Mesenchymal stem cell (in vitro differentiated cells and primary cell): Measurements from ENCODE around the gene TRIO.

Experiments used
- DNase-seq: peaks from one replicate; pipeline ENCODE4 v3.0.0-alpha.2; 2013
- H2AFZ ChIP-seq: one replicate; pipeline ENCODE4 v1.6.1; 2013; ENCODE audit warnings: low read depth, mild to moderate bottlenecking, control low read depth, inconsistent platforms, low read length, moderate library complexity
- H2AK5ac ChIP-seq: 2 replicates; pipeline ENCODE4 v1.6.1; 2013; ENCODE audit warnings: low read length, moderate library complexity, mild to moderate bottlenecking, inconsistent platforms; ENCODE audit not compliant: severe bottlenecking
- H2BK120ac ChIP-seq: one replicate; pipeline ENCODE4 v1.6.1; 2013; ENCODE audit warnings: low read depth, mild to moderate bottlenecking, inconsistent platforms, low read length, moderate library complexity
- H2BK12ac ChIP-seq, 2 experiments: one replicate each; pipeline ENCODE4 v1.6.1; 2013; ENCODE audit warnings: inconsistent platforms in 2 of 2, low read length in 2 of 2, mild to moderate bottlenecking in 2 of 2, moderate library complexity in 2 of 2, control low read depth in 1 of 2
- H2BK15ac ChIP-seq: one replicate; pipeline ENCODE4 v1.6.1; 2013; ENCODE audit warnings: mild to moderate bottlenecking, low read depth, inconsistent platforms; ENCODE audit not compliant: poor library complexity, severe bottlenecking
- H2BK5ac ChIP-seq: 2 replicates; pipeline ENCODE4 v1.6.1; 2013; ENCODE audit warnings: low read depth, mild to moderate bottlenecking, low read length, control low read depth, inconsistent platforms; ENCODE audit not compliant: poor library complexity, severe bottlenecking
- H3K14ac ChIP-seq, 2 experiments: one replicate each; pipeline ENCODE4 v1.6.1; 2013; ENCODE audit warnings: inconsistent platforms in 2 of 2, low read length in 2 of 2, control low read depth in 1 of 2, mild to moderate bottlenecking in 1 of 2, moderate library complexity in 1 of 2
- H3K18ac ChIP-seq, 2 experiments: one replicate each; pipeline ENCODE4 v1.6.1; 2013; ENCODE audit warnings: inconsistent platforms in 2 of 2, low read length in 2 of 2, control low read depth in 1 of 2, low read depth in 1 of 2, mild to moderate bottlenecking in 1 of 2
- H3K23ac ChIP-seq, 2 experiments: one replicate each; pipeline ENCODE4 v1.6.1; 2013; ENCODE audit warnings: inconsistent platforms in 2 of 2, low read length in 2 of 2, mild to moderate bottlenecking in 2 of 2, moderate library complexity in 2 of 2, control low read depth in 1 of 2
- H3K27ac ChIP-seq: 2 replicates; pipeline ENCODE4 v1.5.1; 2013; ENCODE audit warnings: mild to moderate bottlenecking, moderate library complexity, low read length, control low read depth, inconsistent platforms; ENCODE audit not compliant: poor library complexity, severe bottlenecking
- H3K27me3 ChIP-seq, 2 experiments: 2 replicates each; pipeline versions ENCODE4 v1.6.1 to v1.7.0; 2013; ENCODE audit warnings: low read length in 2 of 2, mild to moderate bottlenecking in 2 of 2, moderate library complexity in 2 of 2, control low read depth in 1 of 2, inconsistent platforms in 1 of 2; ENCODE audit not compliant: control insufficient read depth in 1 of 2, insufficient read depth in 1 of 2
- H3K36me3 ChIP-seq, 2 experiments: 2 replicates each; pipeline versions ENCODE4 v1.6.1 to v1.7.0; 2013; ENCODE audit warnings: low read length in 2 of 2, control low read depth in 1 of 2, inconsistent platforms in 1 of 2, low read depth in 1 of 2, mild to moderate bottlenecking in 1 of 2; ENCODE audit not compliant: insufficient read depth in 2 of 2, control insufficient read depth in 1 of 2
- H3K4ac ChIP-seq, 2 experiments: one replicate each; pipeline ENCODE4 v1.6.1; 2013; ENCODE audit warnings: inconsistent platforms in 2 of 2, low read length in 2 of 2, mild to moderate bottlenecking in 2 of 2, moderate library complexity in 2 of 2, control low read depth in 1 of 2, low read depth in 1 of 2
- H3K4me1 ChIP-seq: 2 replicates; pipeline ENCODE4 v1.6.1; 2013; ENCODE audit warnings: low read depth, low read length, control low read depth; ENCODE audit not compliant: control insufficient read depth, insufficient read depth
- H3K4me2 ChIP-seq: 2 replicates; pipeline ENCODE4 v1.6.1; 2013; ENCODE audit warnings: low read length, mild to moderate bottlenecking, inconsistent platforms; ENCODE audit not compliant: poor library complexity, severe bottlenecking
- H3K4me3 ChIP-seq, 2 experiments: 2 replicates each; pipeline versions ENCODE4 v1.5.1 to v1.7.0; 2013; ENCODE audit warnings: low read length in 2 of 2, mild to moderate bottlenecking in 2 of 2, control low read depth in 1 of 2, low read depth in 1 of 2; ENCODE audit not compliant: insufficient read depth in 1 of 2
- H3K79me1 ChIP-seq: replicated peaks from 2 replicates; pipeline ENCODE4 v1.6.1; 2013; ENCODE audit warnings: mild to moderate bottlenecking, control low read depth, low read length, inconsistent platforms; ENCODE audit not compliant: poor library complexity, severe bottlenecking
- H3K9ac ChIP-seq: 2 replicates; pipeline ENCODE4 v1.7.0; 2013; ENCODE audit warnings: mild to moderate bottlenecking, low read length, moderate library complexity
- H3K9me3 ChIP-seq: 2 replicates; pipeline ENCODE4 v1.7.0; 2013; ENCODE audit warnings: mild to moderate bottlenecking, low read length; ENCODE audit not compliant: control insufficient read depth
- H4K8ac ChIP-seq: one replicate; pipeline ENCODE4 v1.6.1; 2013; ENCODE audit warnings: inconsistent platforms, mild to moderate bottlenecking, low read length, moderate library complexity
- H4K91ac ChIP-seq: one replicate; pipeline ENCODE4 v1.6.1; 2013; ENCODE audit warnings: mild to moderate bottlenecking, low read length, inconsistent platforms
- WGBS: methylation state at CpG from one replicate; pipeline ENCODE4 v1.1.7; 2013; ENCODE audit warnings: mixed read lengths; 5-methylcytosine and 5-hydroxymethylcytosine counted together

TRIO gene

GRCh38 chr5:14483504-14484157, 340.5 kb downstream of the TRIO start:
- no peak overlapping the region for H2AFZ ChIP-seq
- H3K4ac ChIP-seq, result no peak overlapping the region
- H3K18ac ChIP-seq, result no peak overlapping the region
- H2BK12ac ChIP-seq, result peak overlapping the region in 1 of 2 experiments; percentile 10
- H2AK5ac ChIP-seq, result no peak overlapping the region
- no peak overlapping the region for H4K91ac ChIP-seq
- no peaks in the 10 kb centered on the region for H3K9me3 ChIP-seq
- no peak overlapping the region for H2BK120ac ChIP-seq
- no peaks in the 10 kb centered on the region for H3K4me1 ChIP-seq
- peaks cover 18% of the 10 kb centered on the region for H3K79me1 ChIP-seq
- H4K8ac ChIP-seq, result no peak overlapping the region
- no peaks in the 10 kb centered on the region for H3K27me3 ChIP-seq
- H3K27ac ChIP-seq, result no peak overlapping the region
- H3K36me3 ChIP-seq, result peaks cover 64 to 93% of the 10 kb centered on the region in 2 experiments
- H3K4me2 ChIP-seq, result no peak overlapping the region
- no peak overlapping the region for H2BK5ac ChIP-seq
- no peak overlapping the region for H3K23ac ChIP-seq
- over 99% methylated on average over 16 of the region's 16 CpGs for WGBS
- no peak for DNase-seq
- no peak overlapping the region for H2BK15ac ChIP-seq
- no peak overlapping the region for H3K9ac ChIP-seq
- no peak overlapping the region for H3K14ac ChIP-seq
- H3K4me3 ChIP-seq, result no peak overlapping the region

- H3K14ac ChIP-seq, result no peak overlapping the region
- H3K9ac ChIP-seq, result no peak overlapping the region
- H2BK15ac ChIP-seq, result no peak overlapping the region
- H3K9me3 ChIP-seq, result no peaks in the 10 kb centered on the region
- H3K36me3 ChIP-seq, result peaks cover 76 to 93% of the 10 kb centered on the region in 2 experiments
- H3K4me1 ChIP-seq, result peaks cover 3% of the 10 kb centered on the region
- WGBS, result 97% methylated on average over 5 of the region's 5 CpGs
- H3K79me1 ChIP-seq, result peaks cover 26% of the 10 kb centered on the region
- no peaks in the 10 kb centered on the region for H3K27me3 ChIP-seq
- no peak overlapping the region for H4K8ac ChIP-seq
- H2BK120ac ChIP-seq, result no peak overlapping the region
- H3K4me3 ChIP-seq, result no peak overlapping the region
- H3K27ac ChIP-seq, result no peak overlapping the region
- H3K23ac ChIP-seq, result no peak overlapping the region
- H2BK5ac ChIP-seq, result no peak overlapping the region
- no peak overlapping the region for H2AFZ ChIP-seq
- DNase-seq, result no peak
- no peak overlapping the region for H4K91ac ChIP-seq
- no peak overlapping the region for H3K4me2 ChIP-seq
- no peak overlapping the region for H3K18ac ChIP-seq
- H2AK5ac ChIP-seq, result no peak overlapping the region
- no peak overlapping the region for H3K4ac ChIP-seq
- H2BK12ac ChIP-seq, result no peak overlapping the region
Measured at GRCh38 chr5:14486486-14486885, 343.3 kb downstream of the TRIO start.

DNA sequence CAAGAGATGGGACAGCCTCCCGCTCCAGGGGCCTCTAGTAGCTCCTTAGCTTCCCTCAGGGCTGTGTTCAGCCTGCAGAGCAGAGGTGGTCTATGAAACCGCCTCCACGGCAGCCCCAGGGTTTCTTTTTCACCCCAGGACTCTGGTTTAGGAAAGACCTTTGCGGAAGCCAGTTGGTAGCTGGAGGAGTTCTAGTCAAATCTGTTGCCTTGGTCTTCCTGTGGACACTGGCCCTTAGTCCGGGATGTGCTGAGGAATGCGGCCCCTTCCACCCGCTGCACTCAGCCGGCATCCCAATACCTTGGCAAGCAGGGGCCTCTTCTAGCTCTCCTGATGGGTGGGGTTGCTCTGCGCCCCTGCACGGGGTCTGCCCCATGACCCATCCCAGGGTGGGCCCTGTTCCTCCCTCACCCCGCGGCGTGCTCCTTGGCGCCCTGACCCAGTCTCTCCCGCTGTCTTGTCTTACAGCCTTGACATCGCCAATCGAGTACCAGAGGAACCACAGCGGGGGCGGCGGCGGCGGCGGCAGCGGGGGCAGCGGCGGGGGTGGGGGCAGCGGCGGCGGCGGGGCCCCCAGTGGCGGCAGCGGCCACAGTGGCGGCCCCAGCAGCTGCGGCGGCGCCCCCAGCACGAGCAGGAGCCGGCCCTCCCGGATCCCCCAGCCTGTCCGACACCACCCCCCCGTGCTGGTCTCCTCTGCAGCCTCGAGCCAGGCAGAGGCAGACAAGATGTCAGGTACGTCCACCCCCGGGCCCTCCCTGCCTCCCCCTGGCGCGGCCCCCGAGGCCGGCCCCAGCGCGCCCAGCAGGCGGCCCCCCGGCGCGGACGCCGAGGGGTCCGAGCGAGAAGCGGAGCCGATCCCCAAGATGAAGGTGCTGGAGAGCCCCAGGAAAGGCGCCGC, 344.1 kb downstream of the TRIO start:
- no peak overlapping the region for H3K4ac ChIP-seq
- H3K14ac ChIP-seq, result no peak overlapping the region
- no peak overlapping the region for H2AFZ ChIP-seq
- peaks cover 3% of the 10 kb centered on the region for H3K4me1 ChIP-seq
- no peak overlapping the region for H2BK12ac ChIP-seq
- no peak overlapping the region for H3K4me2 ChIP-seq
- no peak overlapping the region for H3K23ac ChIP-seq
- no peak overlapping the region for H2BK5ac ChIP-seq
- H2BK120ac ChIP-seq, result no peak overlapping the region
- no peak overlapping the region for H2AK5ac ChIP-seq
- peaks cover 78 to 93% of the 10 kb centered on the region in 2 experiments for H3K36me3 ChIP-seq
- no peak overlapping the region for H3K4me3 ChIP-seq
- no peaks in the 10 kb centered on the region for H3K9me3 ChIP-seq
- H4K8ac ChIP-seq, result no peak overlapping the region
- H3K27me3 ChIP-seq, result no peaks in the 10 kb centered on the region
- no peak overlapping the region for H3K9ac ChIP-seq
- H2BK15ac ChIP-seq, result no peak overlapping the region
- H4K91ac ChIP-seq, result no peak overlapping the region
- no peak overlapping the region for H3K18ac ChIP-seq
- peaks cover 27% of the 10 kb centered on the region for H3K79me1 ChIP-seq
- DNase-seq, result no peak
- 98% methylated on average over 45 of the region's 62 CpGs for WGBS
- no peak overlapping the region for H3K27ac ChIP-seq

- Histone ChIP-seq H3K4me2 (no peak overlapping the region), H3K9ac (no peak overlapping the region), H3K4me3 (no peak overlapping the region), H3K18ac (no peak overlapping the region), H3K14ac (no peak overlapping the region), H2AK5ac (no peak overlapping the region), H3K27ac (no peak overlapping the region), H3K4me1 (peaks cover 3% of the 10 kb centered on the region), H2BK15ac (no peak overlapping the region), H3K36me3 (peaks cover 80 to 93% of the 10 kb centered on the region in 2 experiments), H2BK120ac (no peak overlapping the region), H4K91ac (no peak overlapping the region), H2BK5ac (no peak overlapping the region), H4K8ac (no peak overlapping the region), H2BK12ac (no peak overlapping the region), H3K79me1 (peaks cover 32% of the 10 kb centered on the region), H3K4ac (no peak overlapping the region), H2AFZ (no peak overlapping the region), H3K23ac (no peak overlapping the region), H3K9me3 (no peaks in the 10 kb centered on the region), H3K27me3 (no peaks in the 10 kb centered on the region)
- DNase-seq, result no peak
- 96% methylated on average over 60 of the region's 60 CpGs for WGBS
Measured at GRCh38 chr5:14487897-14488570, 344.9 kb downstream of the TRIO start.
